SIG-M5 (cell line): Measurements from ENCODE around the gene MITD1.
A peak's percentile ranks its signal among the peaks of the same experiment; 100 is the strongest.
"Not testable (repeated sequence)": the region's sequence is repeated elsewhere in the genome, so short reads cannot be mapped to it uniquely, and the experiment has no call there.

Source experiments
- DNase-seq: peaks from one replicate; lab custom pipeline; 2025; lab: John Stamatoyannopoulos, UW

The MITD1 gene

GRCh38 chr2:99154643-99155536 is 26.0 kb downstream of the MITD1 start, which contains the start of the genes LIPT1 and TSGA10:
Gene LIPT1, plus strand, starts transcription at chr2:99154967. Its CDS starts 6,991 bp downstream, at chr2:99161958.
Gene TSGA10, minus strand, starts transcription at chr2:99154942. Its CDS starts 45,503 bp downstream, at chr2:99109439.
- peak; percentile 83 for DNase-seq

GRCh38 chr2:99153921-99154604 is 26.8 kb downstream of the MITD1 start:
- DNase-seq: no peak

GRCh38 chr2:99152199-99152895 is 28.5 kb downstream of the MITD1 start:
- no peak for DNase-seq

GRCh38 chr2:99150706-99151105 is 30.2 kb downstream of the MITD1 start:
- DNase-seq: peak; percentile 73

DNA sequence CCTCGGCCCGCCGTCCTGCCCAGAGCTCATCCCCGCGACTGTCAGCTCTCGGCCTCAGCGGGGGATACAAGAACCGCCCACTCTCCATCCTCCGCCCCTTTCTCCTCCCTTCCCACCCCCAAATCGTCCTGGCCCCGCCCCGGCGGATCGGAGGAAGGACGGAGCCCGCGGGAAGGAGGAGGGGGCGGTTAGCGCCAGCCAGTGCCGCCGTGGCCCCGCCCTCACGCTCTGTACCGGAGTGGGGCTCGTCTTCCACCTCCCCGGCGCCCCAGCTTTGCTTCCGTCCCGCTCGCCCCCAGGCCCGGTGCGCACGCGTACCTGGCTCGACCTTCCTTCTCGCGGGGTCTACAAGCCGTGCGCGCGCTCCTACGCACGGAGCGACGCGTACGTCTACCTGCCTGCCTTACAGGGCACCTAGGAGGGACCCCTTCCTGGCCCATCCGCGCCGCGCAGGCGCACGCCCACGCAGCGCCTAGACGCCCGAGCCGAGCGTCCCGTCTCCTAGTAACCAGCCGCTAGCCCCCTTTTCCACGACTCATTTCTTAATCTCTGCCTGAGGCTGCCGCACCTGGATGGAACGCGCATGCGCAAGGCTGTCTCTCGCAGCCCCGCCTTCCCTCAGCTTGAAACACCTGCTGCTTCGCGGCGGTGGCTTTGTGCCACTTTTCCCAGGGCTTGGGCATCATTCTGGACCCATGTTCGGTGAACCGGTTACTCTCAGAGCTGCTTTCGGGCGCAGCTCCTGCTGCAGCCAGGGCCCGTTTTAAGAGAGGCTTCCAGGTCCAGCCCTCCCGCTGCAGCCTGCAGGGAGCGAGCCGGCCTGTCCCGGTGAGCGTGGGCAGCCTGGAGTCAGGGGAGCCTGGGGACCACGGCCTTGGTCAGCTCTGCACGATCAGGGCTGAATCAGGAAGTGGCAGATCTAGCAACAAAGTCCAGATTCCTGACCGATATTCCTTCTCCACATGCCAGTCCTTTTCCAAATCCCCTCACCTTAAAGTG is 39.4 kb downstream of the MITD1 start, which contains the start of gene C2orf15:
Gene C2orf15 (plus strand): TSS at position 598 of the 999 bp plus-strand sequence. CDS start 8,852 bp downstream, outside the sequence.
- DNase-seq: peak; percentile 78

DNA sequence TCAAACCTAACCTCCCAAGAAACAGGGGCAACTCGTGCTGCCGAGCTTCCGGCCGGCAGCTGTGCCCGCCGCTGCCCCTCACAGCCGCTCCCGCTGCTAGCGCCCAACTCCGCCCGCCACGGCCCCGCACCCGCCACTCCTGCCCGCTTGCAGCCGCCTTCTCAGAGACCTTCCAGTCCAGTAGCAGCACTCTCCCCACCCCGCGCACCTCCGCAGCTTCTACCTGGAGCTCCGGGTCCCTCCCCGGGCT is 40.1 kb downstream of the MITD1 start:
- DNase-seq: no peak

DNA sequence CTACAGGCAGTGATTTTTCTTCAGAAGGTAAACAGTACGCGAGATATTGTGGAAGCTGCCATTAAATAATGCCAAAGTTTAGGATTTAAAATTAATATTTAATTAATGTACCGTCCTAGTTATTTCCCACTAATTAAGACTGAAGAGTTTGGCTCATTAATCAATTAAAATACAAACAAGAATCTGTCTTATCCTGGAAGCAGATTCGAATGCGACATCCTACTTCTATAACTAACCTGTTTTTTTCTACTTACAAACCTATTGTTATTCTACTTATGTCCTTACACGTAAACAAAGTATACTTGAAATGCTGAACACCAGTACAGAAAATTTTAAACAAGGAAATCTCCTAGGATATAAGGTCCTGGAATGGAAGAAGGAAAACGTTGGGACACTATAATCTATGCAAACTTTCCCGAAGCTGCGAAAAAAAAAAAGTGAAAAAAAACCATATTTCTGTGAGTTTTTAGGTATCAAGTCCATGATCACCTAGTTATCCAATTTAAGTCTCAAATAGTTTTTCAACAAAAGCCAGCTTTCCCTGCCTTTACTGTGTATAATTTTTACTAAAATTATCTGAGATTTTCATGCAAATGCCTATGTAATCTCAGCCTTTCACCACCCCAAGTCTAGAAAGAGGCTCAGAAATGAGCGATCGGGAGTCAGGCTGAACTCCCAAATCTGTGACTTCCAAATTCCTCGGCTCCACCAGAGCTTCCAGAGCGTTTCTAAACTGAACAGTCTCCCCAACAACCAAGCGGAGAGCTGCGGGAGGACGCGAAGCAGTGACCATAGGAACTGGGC is 40.6 kb downstream of the MITD1 start:
- DNase-seq: no peak

- no peak for DNase-seq
Measured at GRCh38 chr2:99139003-99139402, 41.9 kb downstream of the MITD1 start.

DNA sequence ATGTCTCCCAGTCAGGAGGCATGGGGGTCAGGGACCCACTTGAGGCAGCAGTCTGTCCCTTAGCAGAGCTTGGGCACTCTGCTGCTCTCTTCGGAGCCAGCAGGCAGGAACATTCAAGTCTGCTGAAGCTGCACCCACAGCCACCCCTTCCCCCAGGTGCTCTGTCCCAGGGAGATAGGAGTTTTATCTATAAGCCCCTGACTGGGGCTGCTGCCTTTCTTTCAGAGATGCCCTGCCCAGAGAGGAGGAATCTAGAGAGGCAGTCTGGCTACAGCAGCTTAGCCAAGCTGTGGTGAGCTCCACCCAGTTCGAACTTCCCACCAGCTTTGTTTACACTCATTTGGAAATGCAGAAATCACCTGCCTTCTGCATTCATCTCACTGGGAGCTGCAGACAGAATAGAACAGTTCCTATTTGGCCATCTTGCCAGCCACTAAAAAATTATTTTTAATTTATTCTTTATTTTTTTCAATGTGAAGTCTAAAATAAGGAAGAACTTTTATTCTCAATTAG is 45.8 kb downstream of the MITD1 start:
- not testable (repeated sequence) for DNase-seq

DNA sequence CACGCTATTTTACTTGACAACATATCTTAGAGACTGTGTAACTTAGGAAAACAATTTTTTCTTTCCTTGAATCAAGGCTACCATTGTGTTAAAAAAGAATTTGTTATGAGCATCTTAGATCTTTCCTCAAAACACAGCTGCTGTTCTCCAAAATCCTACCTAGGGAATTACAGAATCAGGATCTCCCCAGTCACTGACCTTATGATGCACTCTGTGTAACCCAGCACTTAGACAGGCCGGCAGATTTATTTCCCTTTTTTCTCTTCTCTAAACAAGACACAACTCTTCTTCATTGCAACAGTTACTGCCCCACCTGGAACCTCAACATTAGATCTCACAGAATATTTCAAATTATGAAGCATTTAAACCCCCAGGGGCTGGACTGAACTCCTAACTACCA is 52.9 kb downstream of the MITD1 start:
- DNase-seq: no peak
